A549 treated with Mapracorat at 1 μM for 4 hours (cell line): ENCODE results near the gene DNAJC13. TPM values are rescaled to one million over a fixed set of nuclear protein-coding genes. Genes with fewer than 3 reads are reported as not detected.

Experiments used
- total RNA-seq: library from RNA; stranded (reverse); fragments of 200-300 nt; extraction: Qiagen RNA extraction; gene quantifications from 5 replicates; pipeline ENCODE4 v1.2.3, GENCODE V29; 2022

The DNAJC13 gene, protein sequence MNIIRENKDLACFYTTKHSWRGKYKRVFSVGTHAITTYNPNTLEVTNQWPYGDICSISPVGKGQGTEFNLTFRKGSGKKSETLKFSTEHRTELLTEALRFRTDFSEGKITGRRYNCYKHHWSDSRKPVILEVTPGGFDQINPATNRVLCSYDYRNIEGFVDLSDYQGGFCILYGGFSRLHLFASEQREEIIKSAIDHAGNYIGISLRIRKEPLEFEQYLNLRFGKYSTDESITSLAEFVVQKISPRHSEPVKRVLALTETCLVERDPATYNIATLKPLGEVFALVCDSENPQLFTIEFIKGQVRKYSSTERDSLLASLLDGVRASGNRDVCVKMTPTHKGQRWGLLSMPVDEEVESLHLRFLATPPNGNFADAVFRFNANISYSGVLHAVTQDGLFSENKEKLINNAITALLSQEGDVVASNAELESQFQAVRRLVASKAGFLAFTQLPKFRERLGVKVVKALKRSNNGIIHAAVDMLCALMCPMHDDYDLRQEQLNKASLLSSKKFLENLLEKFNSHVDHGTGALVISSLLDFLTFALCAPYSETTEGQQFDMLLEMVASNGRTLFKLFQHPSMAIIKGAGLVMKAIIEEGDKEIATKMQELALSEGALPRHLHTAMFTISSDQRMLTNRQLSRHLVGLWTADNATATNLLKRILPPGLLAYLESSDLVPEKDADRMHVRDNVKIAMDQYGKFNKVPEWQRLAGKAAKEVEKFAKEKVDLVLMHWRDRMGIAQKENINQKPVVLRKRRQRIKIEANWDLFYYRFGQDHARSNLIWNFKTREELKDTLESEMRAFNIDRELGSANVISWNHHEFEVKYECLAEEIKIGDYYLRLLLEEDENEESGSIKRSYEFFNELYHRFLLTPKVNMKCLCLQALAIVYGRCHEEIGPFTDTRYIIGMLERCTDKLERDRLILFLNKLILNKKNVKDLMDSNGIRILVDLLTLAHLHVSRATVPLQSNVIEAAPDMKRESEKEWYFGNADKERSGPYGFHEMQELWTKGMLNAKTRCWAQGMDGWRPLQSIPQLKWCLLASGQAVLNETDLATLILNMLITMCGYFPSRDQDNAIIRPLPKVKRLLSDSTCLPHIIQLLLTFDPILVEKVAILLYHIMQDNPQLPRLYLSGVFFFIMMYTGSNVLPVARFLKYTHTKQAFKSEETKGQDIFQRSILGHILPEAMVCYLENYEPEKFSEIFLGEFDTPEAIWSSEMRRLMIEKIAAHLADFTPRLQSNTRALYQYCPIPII (N-terminal part only)
- total RNA-seq: 9.6 to 12.8 TPM (median 12.5 TPM) in 5 replicates

GRCh38 chr3:132416807-132417694 lies at the start of gene DNAJC13:
TSS of gene DNAJC13 (plus strand) at chr3:132417502. CDS start at chr3:132434551, 17,049 bp downstream.

Other genes starting within 250 kb of the DNAJC13 start
- gene ACP3, start 100.1 kb upstream of the DNAJC13 start, total RNA-seq: 0.07 to 0.08 TPM in 2 of 5 replicates, not detected in the others
- gene ACKR4, start 179.8 kb downstream of the DNAJC13 start, total RNA-seq: not detected in 5 replicates
- 3.1 to 5.1 TPM (median 4.2 TPM) in 5 replicates for gene ACAD11, start 242.3 kb downstream of the DNAJC13 start, total RNA-seq
- 19.6 to 24.6 TPM (median 22.8 TPM) in 5 replicates for gene UBA5, start 242.8 kb downstream of the DNAJC13 start, total RNA-seq